ENCODE data around the gene CEP112. TPM values are rescaled to one million over a fixed set of nuclear protein-coding genes. Genes with fewer than 3 reads are reported as not detected.

Gene CEP112
- total and polyA plus RNA-seq, 9 of the 15 experiments (the other 6 are each of a cell fraction or from before 2014, with no cell fraction given) = 0.84 TPM; not detected in 8

- TF ChIP-seq IRF1 (CRISPR knock-in tag; IDR thresholded peaks at IDR 0.05; ENCODE audit: borderline replicate concordance) = no peak
- no peak for TF ChIP-seq XRCC4 (IDR thresholded peaks at IDR 0.05; ENCODE audit: extremely low read depth, insufficient read depth, insufficient read length)
- no peak for TF ChIP-seq SREBF1 (IDR thresholded peaks at IDR 0.05; ENCODE audit: borderline replicate concordance, low read depth, low read length)
- no peak for TF ChIP-seq RAD21 (CRISPR knock-in tag; conservative IDR thresholded peaks at IDR 0.05 in 1 of 2, IDR thresholded peaks at IDR 0.05 in 1 of 2)
These were observed 218.7 kb downstream of the CEP112 start (continued) for GRCh38 chr17:65973237-65973636.

DNA sequence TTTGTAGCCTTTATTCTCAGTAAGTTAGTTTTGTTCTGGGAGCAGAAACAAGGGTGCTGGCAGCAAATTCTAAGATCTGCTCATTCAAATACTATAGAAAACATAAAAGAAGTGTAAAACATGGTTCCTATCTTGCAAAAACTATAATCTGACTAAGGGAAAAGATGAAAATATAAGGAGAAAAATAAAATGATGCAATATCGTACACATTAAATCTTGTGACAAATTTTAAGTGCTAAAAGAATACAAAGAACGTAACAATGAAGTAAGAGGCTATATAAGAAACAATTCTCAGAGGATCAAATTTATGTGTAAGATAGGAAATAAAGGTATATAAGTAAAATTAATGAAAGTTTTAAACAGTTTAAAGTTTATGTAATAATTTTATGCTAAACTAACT, 224.6 kb downstream of the CEP112 start:
- CTCF ChIA-PET (ENCODE audit: low intra/inter-chr PET ratio) = no interaction called here
- Histone ChIP-seq H3K27me3 (ENCODE audit: control insufficient read depth in 2 of 2, insufficient read depth in 2 of 2, low read length in 2 of 2) (no peaks in the 10 kb centered on the region), H4K20me1 (replicated peaks; ENCODE audit: control insufficient read depth, insufficient read depth, low read length) (no peaks in the 10 kb centered on the region), H3K9me1 (ENCODE audit: control insufficient read depth, insufficient read depth, low read length) (no peaks in the 10 kb centered on the region), H3K9me3 (replicated peaks; ENCODE audit: control insufficient read depth, insufficient read depth, low read depth, low read length) (peaks cover 15% of the 10 kb centered on the region), H2AFZ (ENCODE audit: low read depth, low read length) (no peak overlapping the region), H3K79me2 (ENCODE audit: control insufficient read depth, insufficient read depth, low read length) (no peaks in the 10 kb centered on the region), H3K27ac (ENCODE audit: extremely low read depth, low read depth, low read length) (no peak overlapping the region), H3K9ac (ENCODE audit: insufficient read depth in 1 of 2, low read depth in 2 of 2, low read length in 2 of 2) (no peak overlapping the region), H3K4me1 (replicated peaks in 1 of 2; ENCODE audit: control insufficient read depth in 2 of 2, insufficient read depth in 2 of 2, low read length in 2 of 2) (no peaks in the 10 kb centered on the region), H3K36me3 (ENCODE audit: control insufficient read depth, insufficient read depth, low read length) (no peaks in the 10 kb centered on the region), H3K4me3 (no peak overlapping the region), H3K4me2 (ENCODE audit: insufficient read depth, low read length) (no peak overlapping the region)
- intact Hi-C loops (cut with micrococcal nuclease) = no loop called here
- in situ Hi-C loops (cut with MboI) = no loop called here
- 0% methylated on average over 2 of the region's 2 CpGs for WGBS (ENCODE audit: insufficient coverage, low coverage, missing lambda C conversion rate)
- no TSS peak for BruUV-seq (replicated peaks)
- POLR2A ChIA-PET = no interaction called here
- DNase-seq (ENCODE audit: extremely low read depth in 1 of 4, low spot score in 3 of 4) (no peak), ATAC-seq (no peak), FAIRE-seq (no peak)
- no peak for TF ChIP-seq VEZF1 (CRISPR knock-in tag; IDR thresholded peaks at IDR 0.05)
- TF ChIP-seq, protein P1, sequence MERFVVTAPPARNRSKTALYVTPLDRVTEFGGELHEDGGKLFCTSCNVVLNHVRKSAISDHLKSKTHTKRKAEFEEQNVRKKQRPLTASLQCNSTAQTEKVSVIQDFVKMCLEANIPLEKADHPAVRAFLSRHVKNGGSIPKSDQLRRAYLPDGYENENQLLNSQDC (CRISPR knock-in tag; IDR thresholded peaks at IDR 0.05) = no peak
- no peak for TF ChIP-seq CBFB (CRISPR knock-in tag; IDR thresholded peaks at IDR 0.05)
- no peak for TF ChIP-seq GABPA (tag; conservative IDR thresholded peaks at IDR 0.05; ENCODE audit: low read depth)
- peak; percentile 18; the same call in 1 of the 2 replicates for TF ChIP-seq ATF3 (IDR thresholded peaks at IDR 0.05)
- no peak for TF ChIP-seq ATF3 (CRISPR knock-in tag; conservative IDR thresholded peaks at IDR 0.05)
- no peak for TF ChIP-seq PTTG1 (tag; IDR thresholded peaks at IDR 0.05; ENCODE audit: low read depth)
- no peak for TF ChIP-seq HNRNPL (IDR thresholded peaks at IDR 0.05; ENCODE audit: low read depth, low read length)
- TF ChIP-seq TRIM28 (IDR thresholded peaks at IDR 0.05) = no peak
- no peak for TF ChIP-seq FOXP1 (CRISPR knock-in tag; IDR thresholded peaks at IDR 0.05)
- TF ChIP-seq ZBTB9 (CRISPR knock-in tag; IDR thresholded peaks at IDR 0.05) = no peak
- TF ChIP-seq CEBPG (CRISPR knock-in tag; IDR thresholded peaks at IDR 0.05) = no peak
- peak; percentile 14 to 68; a peak in 1 of 4 replicates for TF ChIP-seq CEBPG (tag; conservative IDR thresholded peaks at IDR 0.05 in 1 of 2, IDR thresholded peaks at IDR 0.05 in 1 of 2)
- TF ChIP-seq FOXA1 (IDR thresholded peaks at IDR 0.05; ENCODE audit: borderline replicate concordance) = no peak
